A673 (cell line): Measurements from ENCODE around the gene CDPF1. TPM values are rescaled to one million over a fixed set of nuclear protein-coding genes. Genes with fewer than 3 reads are reported as not detected.

ENCODE experiments used
- BruUV-seq: library from RNA; stranded (reverse); fragments of 400-500 nt; replicated peaks from 2 replicates; lab custom pipeline; 2021; lab: Mats Ljungman, UMichigan
- CTCF ChIA-PET: fragments of 300-600 bp; sonication (Branson Sonifier 250); formaldehyde crosslinking; loops from one replicate; lab custom pipeline; 2022; ENCODE audit warnings: antibody characterized with exemption; lab: Charles Lee
- POLR2A ChIA-PET: fragments of 300-600 bp; sonication (Branson Sonifier 250); formaldehyde crosslinking; loops from one replicate; lab custom pipeline; 2022; ENCODE audit warnings: antibody characterized with exemption; ENCODE audit not compliant: low non-redundant PET; lab: Charles Lee
- DNase-seq: peaks from one replicate; pipeline ENCODE4 v3.0.0-alpha.2; 2015; ENCODE audit warnings: low spot score
- H3K27ac ChIP-seq: fragments of 200-600 bp; sonication (generic); 2 replicates; pipeline ENCODE4 v1.5.1; 2016; ENCODE audit warnings: mixed run types, low read depth, mild to moderate bottlenecking, mixed read lengths, antibody characterized with exemption, low read length; ENCODE audit not compliant: poor library complexity, severe bottlenecking
- H3K27me3 ChIP-seq: fragments of 200-600 bp; sonication (generic); replicated peaks from 2 replicates; pipeline ENCODE4 v1.6.1; 2017; ENCODE audit warnings: mixed run types, low read depth, mild to moderate bottlenecking, mixed read lengths, antibody characterized with exemption, low read length; ENCODE audit not compliant: insufficient read depth, poor library complexity
- H3K36me3 ChIP-seq: fragments of 200-600 bp; sonication (generic); 2 replicates; pipeline ENCODE4 v1.6.1; 2016; ENCODE audit warnings: mixed run types, mild to moderate bottlenecking, mixed read lengths, antibody characterized with exemption, low read length; ENCODE audit not compliant: insufficient read depth, poor library complexity, severe bottlenecking
- H3K4me1 ChIP-seq: fragments of 200-600 bp; sonication (generic); 2 replicates; pipeline ENCODE4 v1.6.1; 2017; ENCODE audit warnings: mixed run types, mild to moderate bottlenecking, mixed read lengths, antibody characterized with exemption, low read length; ENCODE audit not compliant: insufficient read depth, poor library complexity, severe bottlenecking
- H3K4me3 ChIP-seq: fragments of 200-600 bp; sonication (generic); 2 replicates; pipeline ENCODE4 v1.5.1; 2016; ENCODE audit warnings: low read depth, mixed run types, mild to moderate bottlenecking, mixed read lengths, low read length; ENCODE audit not compliant: poor library complexity, severe bottlenecking
- H3K9me3 ChIP-seq: fragments of 200-600 bp; sonication (generic); 2 replicates; pipeline ENCODE4 v1.6.1; 2016; ENCODE audit warnings: mixed run types, low read depth, mild to moderate bottlenecking, mixed read lengths, antibody characterized with exemption, low read length; ENCODE audit not compliant: poor library complexity, severe bottlenecking
- CTCF ChIP-seq: fragments of 300-800, 200-600 bp; sonication (generic); conservative IDR thresholded peaks from 2 replicates; pipeline ENCODE4 v1.5.1; 2017; ENCODE audit warnings: low read depth, mild to moderate bottlenecking, antibody characterized with exemption, low read length, moderate library complexity, mixed read lengths
- EZH2 ChIP-seq: fragments of 200-600 bp; sonication (generic); IDR thresholded peaks from 2 replicates; pipeline ENCODE4 v1.6.1; 2017; ENCODE audit warnings: borderline replicate concordance, low read depth, mild to moderate bottlenecking, mixed read lengths, antibody characterized with exemption, low read length; ENCODE audit not compliant: poor library complexity, severe bottlenecking
- intact Hi-C: fragments of 100-400 bp; cut with micrococcal nuclease; formaldehyde crosslinking; loops from one replicate; pipeline ENCODE4 v1.10.0; 2022; ENCODE audit not compliant: unreplicated experiment
- total RNA-seq: library from RNA; stranded (reverse); gene quantifications from 2 replicates; pipeline ENCODE4 v1.2.3, GENCODE V29; 2021

The CDPF1 gene
- total RNA-seq, 1 experiment from 2014 or later = 7.0 TPM

- no peaks in the 10 kb centered on the region for H3K27me3 ChIP-seq
- ChIA-PET POLR2A (no interaction called here), CTCF (no interaction called here)
- intact Hi-C loops = no loop called here
- no peaks in the 10 kb centered on the region for H3K9me3 ChIP-seq
- TF ChIP-seq EZH2 (no peak), CTCF (no peak)
- no TSS peak for BruUV-seq
- H3K36me3 ChIP-seq = no peaks in the 10 kb centered on the region
- no peak overlapping the region for H3K4me3 ChIP-seq
- H3K4me1 ChIP-seq = no peaks in the 10 kb centered on the region
- no peak overlapping the region for H3K27ac ChIP-seq
- no peak for DNase-seq
Measured at GRCh38 chr22:46198274-46198673, 51.8 kb downstream of the CDPF1 start.

- Histone ChIP-seq H3K4me1 (no peaks in the 10 kb centered on the region), H3K9me3 (no peaks in the 10 kb centered on the region), H3K36me3 (no peaks in the 10 kb centered on the region), H3K27ac (no peak overlapping the region), H3K27me3 (no peaks in the 10 kb centered on the region), H3K4me3 (no peak overlapping the region)
- TF ChIP-seq CTCF = no peak
- ChIA-PET POLR2A (no interaction called here), CTCF (no interaction called here)
- intact Hi-C loops = no loop called here
- no TSS peak for BruUV-seq
- DNase-seq = no peak
Measured at GRCh38 chr22:46196278-46196677, 53.8 kb downstream of the CDPF1 start.

- H3K4me3 ChIP-seq = no peak overlapping the region
- ChIA-PET POLR2A (no interaction called here), CTCF (no interaction called here)
- H3K36me3 ChIP-seq = no peaks in the 10 kb centered on the region
- intact Hi-C loops = no loop called here
- H3K9me3 ChIP-seq = no peaks in the 10 kb centered on the region
- no peak overlapping the region for H3K27ac ChIP-seq
- H3K27me3 ChIP-seq = no peaks in the 10 kb centered on the region
- no peak for DNase-seq
- no TSS peak for BruUV-seq
- TF ChIP-seq CTCF (no peak), EZH2 (no peak)
- H3K4me1 ChIP-seq = no peaks in the 10 kb centered on the region
Measured at GRCh38 chr22:46195487-46196165, 54.5 kb downstream of the CDPF1 start.

Other genes starting within 250 kb of the CDPF1 start
- 2.0 and 4.0 TPM in 2 replicates for gene PPARA, start 99.8 kb downstream of the CDPF1 start, total RNA-seq
- gene PKDREJ, start 13.1 kb upstream of the CDPF1 start, total RNA-seq = not detected in 2 replicates
- 11.4 and 16.2 TPM in 2 replicates for gene TTC38, start 17.7 kb upstream of the CDPF1 start, total RNA-seq
- 87.3 and 88.1 TPM in 2 replicates for gene GTSE1, start 46.6 kb upstream of the CDPF1 start, total RNA-seq
- 83.0 and 90.1 TPM in 2 replicates for gene TRMU, start 85.4 kb upstream of the CDPF1 start, total RNA-seq